ENCODE results near the gene BRD2. TPM values are rescaled to one million over a fixed set of nuclear protein-coding genes. Genes with fewer than 3 reads are reported as not detected.

Gene BRD2
- total RNA-seq, 1 donor: 146 TPM

- TF ChIP-seq CTCF (IDR thresholded peaks at IDR 0.05; ENCODE audit: insufficient read depth, low read depth, low read length): no peak
- no peak overlapping the region for H3K4me3 ChIP-seq (ENCODE audit: low read depth, low read length)
- DNase-seq (ENCODE audit: low read depth): no peak
Measured at GRCh38 chr6:33028220-33028849, 59.9 kb downstream of the BRD2 start.

GRCh38 chr6:33029328-33030184 lies 61.2 kb downstream of the BRD2 start:
- TF ChIP-seq CTCF (IDR thresholded peaks at IDR 0.05; ENCODE audit: insufficient read depth, low read depth, low read length): no peak
- H3K4me3 ChIP-seq (ENCODE audit: low read depth, low read length): no peak overlapping the region
- DNase-seq (ENCODE audit: low read depth): peak; percentile 20

- DNase-seq (ENCODE audit: low read depth): no peak
- TF ChIP-seq CTCF (IDR thresholded peaks at IDR 0.05; ENCODE audit: insufficient read depth, low read depth, low read length): no peak
- no peak overlapping the region for H3K4me3 ChIP-seq (ENCODE audit: low read depth, low read length)
Measured at GRCh38 chr6:33030245-33030644, 61.9 kb downstream of the BRD2 start.

Other genes with a start within 250 kb of the BRD2 start
- gene HLA-DQA2, start 227.2 kb upstream of the BRD2 start, total RNA-seq: not detected in 2 replicates
- gene HLA-DQB2, start 205.1 kb upstream of the BRD2 start, total RNA-seq: not detected in 2 replicates
- 0.32 and 0.43 TPM in 2 replicates for gene HLA-DOB, start 151.6 kb upstream of the BRD2 start, total RNA-seq
- gene TAP2, start 129.9 kb upstream of the BRD2 start, total RNA-seq: 20.6 and 33.7 TPM in 2 replicates
- 72.5 and 78.2 TPM in 2 replicates for gene PSMB8, start 124.5 kb upstream of the BRD2 start, total RNA-seq
- 70.5 and 122 TPM in 2 replicates for gene TAP1, start 114.9 kb upstream of the BRD2 start, total RNA-seq
- 34.8 and 59.6 TPM in 2 replicates for gene PSMB9, start 114.4 kb upstream of the BRD2 start, total RNA-seq
- 1.7 TPM in 1 of 2 replicates, not detected in the other for gene HLA-DMB, start 27.6 kb upstream of the BRD2 start, total RNA-seq
- gene HLA-DMA, start 15.5 kb upstream of the BRD2 start, total RNA-seq: 1.9 and 3.5 TPM in 2 replicates
- not detected in 2 replicates for gene HLA-DOA, start 41.0 kb downstream of the BRD2 start, total RNA-seq
- 0.43 and 0.97 TPM in 2 replicates for gene HLA-DPA1, start 105.1 kb downstream of the BRD2 start, total RNA-seq
- gene HLA-DPB1, start 107.4 kb downstream of the BRD2 start, total RNA-seq: 5.5 and 9.1 TPM in 2 replicates
- under 0.01 and 0.32 TPM in 2 replicates for gene COL11A2, start 223.9 kb downstream of the BRD2 start, total RNA-seq
- 16.8 and 22.5 TPM in 2 replicates for gene RXRB, start 232.1 kb downstream of the BRD2 start, total RNA-seq
- 142 and 143 TPM in 2 replicates for gene SLC39A7, start 232.3 kb downstream of the BRD2 start, total RNA-seq
- gene HSD17B8, start 236.1 kb downstream of the BRD2 start, total RNA-seq: 4.2 and 4.7 TPM in 2 replicates
- 27.2 and 43.8 TPM in 2 replicates for gene RING1, start 239.9 kb downstream of the BRD2 start, total RNA-seq

Data from fibroblast of villous mesenchyme (primary cell).